IPS-NIHi11 (cell line): ENCODE results near the gene COL4A6.
A peak's percentile ranks its signal among the peaks of the same experiment; 100 is the strongest.

Experiments
- DNase-seq: peaks from one replicate; pipeline ENCODE4 v3.0.0; 2012; ENCODE audit warnings: mixed read lengths, low spot score

Gene COL4A6

DNA sequence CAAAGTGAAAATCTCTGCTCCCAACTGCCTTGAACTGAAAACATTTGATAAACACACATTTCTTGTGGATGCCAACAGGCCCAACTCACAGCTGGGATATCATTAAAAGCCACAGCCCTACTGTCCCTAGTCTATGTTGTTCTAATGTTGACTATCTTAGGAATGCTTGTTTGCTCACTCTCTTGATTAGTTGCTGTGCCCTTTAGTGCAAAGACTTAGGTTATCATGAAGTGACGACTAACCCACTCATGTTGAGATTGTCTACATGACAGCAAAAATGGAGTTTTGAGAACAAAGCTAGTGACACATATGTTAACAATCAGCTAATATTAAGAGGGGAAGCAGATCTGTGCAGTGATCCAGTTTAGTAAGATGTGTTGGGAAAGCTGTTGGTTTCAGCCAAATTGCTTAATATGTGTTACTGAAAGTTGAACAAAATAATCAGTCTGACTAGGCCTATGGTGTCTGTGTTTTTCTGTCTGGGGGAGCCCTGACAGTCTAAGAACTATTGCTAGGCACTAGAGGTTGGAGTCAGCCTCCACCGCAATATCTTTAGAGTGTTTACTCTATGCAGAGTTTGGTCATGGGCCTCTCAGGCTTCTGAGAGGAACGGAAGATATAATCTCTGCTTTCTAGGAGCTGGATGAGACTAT is 221.2 kb downstream of the COL4A6 start:
- DNase-seq = no peak

DNA sequence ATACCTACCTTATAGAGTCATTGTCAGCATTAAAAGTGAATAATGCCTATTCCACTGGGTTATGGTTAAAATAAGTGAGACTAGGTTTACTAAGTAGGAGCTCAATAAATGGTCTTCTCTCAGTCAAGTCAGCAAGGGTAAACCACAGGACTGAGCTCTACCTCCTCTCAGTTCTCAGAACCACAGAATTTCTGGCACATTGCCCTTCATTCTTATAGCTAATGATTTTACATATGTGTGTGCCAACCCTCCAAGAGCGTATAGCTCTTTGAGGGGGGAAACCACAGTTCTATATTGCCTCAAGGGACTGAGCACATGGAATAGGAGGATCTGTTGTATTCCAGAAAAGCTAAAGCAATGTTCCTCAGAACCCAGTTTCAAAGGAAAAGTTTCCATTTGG is 221.8 kb downstream of the COL4A6 start:
- DNase-seq = no peak

DNA sequence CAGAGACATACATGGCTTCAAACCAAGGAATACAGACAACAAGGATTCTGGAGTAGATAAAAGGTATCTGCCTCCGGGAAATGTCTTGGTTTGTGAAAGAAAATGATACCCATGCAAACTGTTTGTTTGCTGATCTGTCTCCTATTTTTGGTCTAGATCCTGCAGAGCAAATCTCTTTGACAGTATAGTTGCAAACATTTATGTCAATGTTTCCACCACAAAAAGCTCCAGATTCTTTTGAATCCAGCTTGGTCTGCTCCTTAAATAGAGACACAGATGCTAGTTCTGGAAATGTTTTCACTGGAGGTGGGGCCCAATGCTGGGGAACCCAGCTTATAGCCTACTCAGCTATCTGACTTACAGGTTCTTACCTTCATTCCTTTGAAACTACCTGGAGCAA is 226.9 kb downstream of the COL4A6 start:
- DNase-seq = no peak

DNA sequence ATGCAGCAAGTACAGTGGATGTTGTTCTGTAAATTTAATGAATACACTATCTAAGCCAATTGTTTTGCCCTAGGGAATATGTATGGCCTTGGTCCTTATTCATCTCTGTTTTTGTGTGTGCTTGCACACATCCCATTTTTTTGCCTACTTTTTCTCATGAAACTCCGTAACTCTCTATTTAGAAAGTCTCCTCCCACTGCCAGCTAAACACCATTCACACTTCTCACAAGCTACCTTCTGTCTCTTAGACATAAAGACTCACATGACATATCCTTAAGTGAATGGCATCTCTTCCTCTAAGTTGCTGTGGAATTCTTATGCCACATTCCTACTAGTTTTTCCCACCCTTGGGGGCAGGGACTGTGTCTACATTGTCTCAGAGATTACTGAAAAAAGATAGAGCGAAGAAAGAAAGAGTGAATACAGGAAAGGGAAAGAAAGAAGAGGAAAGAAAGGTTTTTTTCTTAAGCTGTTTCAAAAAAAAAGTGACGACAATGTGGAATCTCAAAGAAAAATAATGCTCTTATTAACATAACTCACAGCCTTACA is 229.1 kb downstream of the COL4A6 start:
- DNase-seq = no peak

DNA sequence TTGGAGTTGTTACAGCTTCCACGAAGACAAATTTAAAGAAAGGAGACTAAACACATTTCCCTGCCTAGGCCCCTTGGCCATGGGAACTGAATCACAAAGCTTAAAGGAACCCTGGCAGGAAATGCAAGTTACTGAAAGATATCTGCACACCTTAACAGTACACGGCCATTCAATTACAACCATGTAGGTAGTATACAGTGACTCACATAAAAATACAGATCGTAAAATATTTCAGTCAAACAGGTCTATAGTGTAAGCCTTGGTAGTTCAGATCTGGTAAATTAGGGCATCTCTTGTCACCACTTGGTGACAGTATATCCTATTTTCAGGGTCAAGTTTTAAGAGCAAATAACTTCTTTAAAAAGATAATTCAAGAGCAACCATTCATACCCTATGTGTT is 234.7 kb downstream of the COL4A6 start:
- no peak for DNase-seq

DNA sequence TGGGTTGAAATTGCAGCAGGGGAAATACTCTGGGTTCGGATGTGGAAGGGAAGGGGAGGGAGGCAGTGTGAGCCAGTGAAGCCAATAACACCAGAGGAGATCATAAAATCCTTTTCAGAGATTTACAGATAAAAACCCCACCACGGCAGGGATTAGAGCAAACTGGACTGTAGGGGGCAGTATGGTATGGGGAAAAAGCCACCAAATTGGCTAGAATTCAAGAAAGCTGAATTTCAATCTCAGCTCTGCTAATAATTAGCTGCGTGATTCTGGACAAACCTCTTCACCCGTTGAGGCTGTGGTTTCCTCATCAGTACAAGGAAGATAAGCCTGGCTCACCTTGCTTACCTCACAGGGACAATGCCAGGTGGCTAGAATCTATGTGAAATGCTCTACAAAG is 238.5 kb downstream of the COL4A6 start:
- peak; percentile 22 for DNase-seq

DNA sequence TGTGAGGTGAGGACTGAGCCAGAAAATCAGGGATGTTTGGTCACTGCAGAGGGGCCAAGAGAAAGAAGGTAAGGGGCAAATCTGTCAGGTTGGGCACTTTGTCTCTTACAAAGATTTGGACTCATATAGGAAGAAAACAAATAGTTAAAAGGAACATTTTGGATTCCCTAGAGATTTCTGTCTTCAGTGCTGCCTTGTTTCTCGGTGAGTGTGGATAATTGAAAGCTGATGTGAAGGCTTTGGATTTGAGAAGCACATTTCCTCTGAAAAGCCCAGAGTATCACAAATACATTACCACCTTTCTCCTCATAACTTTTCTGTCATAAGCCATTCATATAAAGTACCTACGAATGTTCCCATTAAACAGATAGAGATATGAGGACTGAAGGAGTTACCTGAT is 239.2 kb downstream of the COL4A6 start:
- no peak for DNase-seq

DNA sequence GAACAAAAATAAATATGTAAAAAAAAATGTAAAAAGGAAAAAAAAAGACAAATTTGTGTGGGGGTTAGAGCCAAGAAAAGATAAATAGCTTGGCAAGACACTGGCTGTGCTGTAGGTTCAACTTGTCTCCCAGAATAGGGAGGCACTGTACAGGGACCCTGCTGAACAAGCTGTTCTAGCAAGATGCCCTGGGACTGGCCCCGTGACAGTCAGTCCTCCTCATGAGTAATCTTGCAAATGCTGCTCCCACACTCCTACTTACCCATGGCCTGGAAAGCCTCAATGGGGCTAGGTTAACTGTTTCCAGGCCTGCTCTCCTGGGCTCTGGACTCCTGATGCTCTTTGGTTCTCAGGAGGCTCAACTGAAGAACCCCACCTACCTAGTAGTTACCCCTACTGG is 239.8 kb downstream of the COL4A6 start:
- no peak for DNase-seq

DNA sequence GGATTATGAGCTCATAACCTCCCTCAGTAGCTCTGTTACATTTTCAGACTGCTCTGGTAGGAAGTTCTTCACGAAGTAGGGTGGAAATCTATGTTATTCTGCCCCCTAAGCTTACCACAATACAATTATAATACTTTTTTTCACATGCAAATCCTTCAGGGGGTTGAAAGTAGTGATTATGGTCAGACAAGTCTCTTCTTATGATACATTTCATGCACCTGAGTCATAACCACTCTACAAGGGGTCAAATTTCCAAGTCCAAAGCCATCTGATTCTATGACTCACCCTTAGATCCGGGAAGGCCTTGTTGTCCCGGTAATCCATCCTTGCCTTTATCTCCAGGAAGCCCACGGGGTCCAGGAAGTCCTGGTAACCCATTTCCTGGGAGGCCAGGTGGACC is 251.4 kb downstream of the COL4A6 start:
- no peak for DNase-seq

DNA sequence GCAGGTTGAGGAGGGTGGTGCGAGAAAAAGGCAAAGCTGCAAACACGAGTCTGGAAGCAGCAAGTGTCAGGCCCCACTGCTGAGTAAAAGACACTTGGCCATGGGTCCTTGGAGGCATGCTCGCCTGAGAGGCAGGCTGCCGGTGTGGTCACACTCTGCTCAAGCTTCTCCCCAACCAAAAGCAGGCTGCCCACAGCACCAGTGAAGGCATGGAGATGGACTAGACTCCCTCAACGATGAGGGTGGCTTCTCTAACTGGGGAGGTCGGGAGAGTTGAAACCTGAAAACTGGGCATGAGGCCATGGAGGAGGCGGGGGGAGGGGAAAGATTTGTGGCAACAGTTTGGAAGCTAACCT is 260.1 kb downstream of the COL4A6 start:
- DNase-seq = no peak

DNA sequence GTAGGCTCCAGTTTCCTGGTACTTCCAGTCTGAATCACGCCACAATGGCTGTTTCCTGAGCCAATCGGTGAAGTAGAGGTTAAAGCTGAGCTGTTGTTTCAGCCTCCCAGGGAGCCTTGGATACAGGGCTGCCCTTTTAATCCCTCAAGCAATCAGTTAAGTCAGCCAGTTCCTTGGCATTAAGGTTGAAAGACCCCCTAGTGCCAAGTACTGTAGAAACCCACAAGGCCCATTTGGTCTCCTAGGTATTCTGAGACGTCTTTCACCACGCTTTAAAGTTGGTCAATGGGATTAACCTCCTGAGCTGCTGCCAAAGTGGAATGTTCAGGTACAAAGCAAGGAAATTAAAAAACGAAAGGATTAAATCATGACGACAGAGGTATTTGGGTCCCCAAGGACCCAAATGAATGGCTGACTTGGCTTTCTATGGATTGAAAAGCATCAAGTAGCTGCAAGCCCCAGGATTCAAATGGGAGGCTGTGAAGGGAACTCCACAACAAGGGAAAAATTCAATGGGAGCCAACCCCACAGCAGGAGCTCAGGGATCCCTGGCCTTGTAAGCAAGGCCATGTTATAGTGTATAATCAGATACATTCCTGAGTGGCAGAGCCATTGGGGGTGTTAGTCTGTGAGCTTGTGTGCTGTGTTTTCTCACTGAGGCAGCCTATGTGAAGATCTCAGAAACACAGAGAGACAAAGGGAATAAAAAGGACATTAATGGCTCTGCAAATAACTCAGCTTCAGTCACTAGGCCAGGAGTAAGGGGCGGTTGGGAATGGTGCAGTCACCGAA is 260.7 kb downstream of the COL4A6 start:
- DNase-seq = peak; percentile 26

DNA sequence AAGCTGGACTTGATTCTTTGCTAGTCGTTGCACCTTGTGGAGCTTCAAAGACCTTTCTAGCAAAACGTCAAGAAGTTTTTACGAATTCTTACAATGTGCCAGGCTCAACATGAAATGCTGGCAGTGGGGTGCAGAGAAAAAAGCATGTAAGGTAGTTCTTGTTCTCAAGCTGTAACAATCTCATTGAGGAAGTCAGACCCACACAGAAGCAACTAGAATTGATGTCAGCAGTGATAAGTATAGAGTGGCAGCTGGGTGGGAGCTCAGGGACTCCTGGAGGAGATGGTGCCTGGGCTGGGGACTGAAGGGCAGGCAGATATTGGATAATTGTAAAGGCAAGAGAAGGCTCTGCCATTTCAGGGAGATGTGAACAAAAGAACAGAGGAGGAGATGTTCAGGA is 264.3 kb downstream of the COL4A6 start:
- DNase-seq = no peak

DNA sequence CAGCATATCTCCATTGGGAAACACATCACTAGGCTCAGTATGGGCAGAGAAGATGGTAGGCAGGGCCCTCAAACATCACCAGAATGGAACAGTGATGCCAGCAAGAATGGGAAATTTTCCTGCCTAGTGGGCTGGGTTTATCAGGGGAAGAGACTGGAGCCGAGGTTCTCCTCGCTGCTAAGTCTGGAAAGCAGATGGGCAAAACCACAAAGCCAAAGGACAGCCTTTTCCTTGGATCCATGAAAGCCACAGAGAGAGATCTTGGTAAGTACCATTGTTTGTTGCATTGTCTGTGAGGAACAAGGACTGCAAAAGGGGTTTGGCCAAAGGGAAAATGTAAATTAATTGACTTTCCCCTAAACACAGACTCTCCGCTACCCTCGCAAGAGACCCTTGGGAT is 266.6 kb downstream of the COL4A6 start:
- DNase-seq = no peak

DNA sequence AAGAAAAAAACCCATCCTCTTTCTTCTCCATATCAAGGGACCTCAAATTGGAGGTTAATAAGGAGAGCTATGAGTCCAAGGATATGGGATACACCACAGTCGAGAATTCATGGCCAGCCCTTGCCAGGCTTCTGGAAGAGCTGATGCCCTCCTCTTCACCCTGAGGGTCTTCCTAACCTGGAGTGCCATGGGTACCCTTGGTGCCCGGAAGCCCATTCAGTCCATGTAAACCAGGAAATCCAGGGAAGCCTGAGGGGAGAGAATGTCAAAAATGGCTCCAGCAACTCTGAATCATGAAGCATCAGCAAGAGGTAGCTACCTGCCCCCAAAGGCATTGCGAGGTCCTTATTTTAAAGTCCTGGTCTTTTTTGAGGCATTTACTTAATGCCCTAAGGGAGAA is 268.5 kb downstream of the COL4A6 start:
- no peak for DNase-seq

DNA sequence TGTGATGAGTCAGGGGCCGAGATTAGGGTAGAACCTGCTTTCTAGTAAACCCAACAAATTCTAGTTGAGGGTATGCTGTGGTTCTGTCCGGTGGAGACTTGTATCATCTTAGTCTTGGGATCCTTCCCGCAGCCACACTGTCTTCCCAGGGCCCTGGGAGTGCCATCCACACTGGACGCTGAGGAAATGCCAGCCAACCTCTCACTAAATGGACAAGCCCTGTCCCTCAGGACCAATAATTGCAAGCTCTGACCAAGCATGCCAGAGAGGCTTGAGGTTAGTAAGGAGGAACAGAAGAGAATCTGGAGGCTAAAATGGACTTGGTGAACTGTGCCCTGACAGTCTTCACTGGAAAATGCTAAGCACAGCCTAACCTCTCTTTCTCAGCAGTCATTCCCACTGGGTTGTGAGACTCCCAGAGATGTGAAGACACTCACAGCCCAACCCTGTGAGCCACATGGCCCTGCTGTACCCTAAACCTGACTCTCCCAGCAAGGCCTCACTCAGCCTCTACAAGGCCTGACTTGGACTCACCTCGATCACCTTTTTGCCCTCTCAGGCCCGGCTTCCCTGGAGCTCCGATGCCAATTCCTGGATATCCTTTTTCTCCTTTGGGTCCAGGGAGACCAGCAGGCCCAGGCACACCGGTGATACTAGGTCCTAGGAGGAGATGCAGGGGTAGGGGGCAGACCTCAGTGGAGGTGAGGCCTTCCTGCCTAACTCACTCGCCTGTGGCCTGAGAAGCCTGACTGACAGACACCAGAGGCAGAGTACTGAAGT is 269.1 kb downstream of the COL4A6 start:
- DNase-seq = no peak

DNA sequence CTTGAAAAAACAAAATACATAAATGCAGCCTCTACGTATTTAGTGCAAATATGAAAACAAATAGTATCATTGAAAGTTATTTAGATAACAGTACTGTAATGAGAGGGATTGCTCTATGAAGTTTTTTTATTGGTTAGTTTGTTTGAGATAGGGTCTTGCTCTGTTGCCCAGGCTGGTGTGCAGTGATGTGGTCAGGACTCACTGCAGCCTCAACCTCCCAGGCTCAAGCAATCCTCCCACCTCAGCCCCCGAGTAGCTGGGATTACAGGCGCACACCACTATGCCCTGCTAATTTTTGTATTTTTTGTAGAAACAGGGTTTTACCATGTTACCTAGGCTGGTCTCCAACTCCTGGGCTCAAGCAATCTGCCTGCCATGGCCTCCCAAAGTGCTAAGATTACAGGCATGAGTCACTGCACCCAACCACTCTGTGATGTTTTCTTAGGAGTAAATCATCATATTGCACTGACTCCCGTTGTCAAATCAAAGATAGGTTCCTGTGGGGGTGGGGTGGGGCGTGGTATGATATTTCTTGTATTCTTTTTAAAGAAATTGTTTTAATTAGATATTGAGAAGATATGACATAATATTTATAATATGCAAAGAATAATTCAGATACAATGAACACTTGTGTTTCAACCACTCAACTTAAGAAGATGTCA is 270.9 kb downstream of the COL4A6 start:
- no peak for DNase-seq

DNA sequence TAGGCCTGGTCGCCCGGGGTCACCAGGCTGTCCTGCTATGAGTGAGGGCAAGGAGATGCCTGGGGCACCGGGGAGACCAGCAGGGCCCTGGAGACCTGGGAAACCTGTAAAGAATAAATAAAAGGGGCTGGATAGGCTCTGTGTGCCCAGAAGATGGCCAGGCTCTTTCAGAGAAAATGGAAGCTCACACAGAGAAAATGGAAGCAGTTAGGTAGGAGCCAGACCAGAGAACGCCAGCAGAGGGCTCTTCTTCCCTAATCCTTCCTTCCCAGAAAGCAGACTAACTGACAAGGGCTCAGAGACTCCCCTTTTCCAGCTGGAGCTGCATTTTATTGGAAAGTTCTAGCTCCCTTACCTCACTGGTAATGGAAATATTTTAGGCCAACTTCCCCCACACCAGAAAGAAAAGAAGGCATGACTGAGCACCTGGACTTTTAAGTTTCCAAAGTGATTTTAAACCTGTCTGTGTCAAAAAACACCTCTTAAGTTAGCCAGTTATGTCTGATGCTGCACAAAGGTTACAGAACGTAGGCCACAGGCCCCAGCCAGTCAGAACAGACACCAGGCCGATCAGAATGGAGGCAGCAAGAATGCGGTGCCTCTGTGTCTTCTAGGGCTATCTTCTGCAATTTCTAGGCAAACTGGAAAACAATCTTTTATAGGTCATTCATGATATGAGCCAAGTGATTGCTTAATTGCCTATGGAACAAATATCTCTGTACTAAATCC is 272.7 kb downstream of the COL4A6 start:
- peak; percentile 47 for DNase-seq

DNA sequence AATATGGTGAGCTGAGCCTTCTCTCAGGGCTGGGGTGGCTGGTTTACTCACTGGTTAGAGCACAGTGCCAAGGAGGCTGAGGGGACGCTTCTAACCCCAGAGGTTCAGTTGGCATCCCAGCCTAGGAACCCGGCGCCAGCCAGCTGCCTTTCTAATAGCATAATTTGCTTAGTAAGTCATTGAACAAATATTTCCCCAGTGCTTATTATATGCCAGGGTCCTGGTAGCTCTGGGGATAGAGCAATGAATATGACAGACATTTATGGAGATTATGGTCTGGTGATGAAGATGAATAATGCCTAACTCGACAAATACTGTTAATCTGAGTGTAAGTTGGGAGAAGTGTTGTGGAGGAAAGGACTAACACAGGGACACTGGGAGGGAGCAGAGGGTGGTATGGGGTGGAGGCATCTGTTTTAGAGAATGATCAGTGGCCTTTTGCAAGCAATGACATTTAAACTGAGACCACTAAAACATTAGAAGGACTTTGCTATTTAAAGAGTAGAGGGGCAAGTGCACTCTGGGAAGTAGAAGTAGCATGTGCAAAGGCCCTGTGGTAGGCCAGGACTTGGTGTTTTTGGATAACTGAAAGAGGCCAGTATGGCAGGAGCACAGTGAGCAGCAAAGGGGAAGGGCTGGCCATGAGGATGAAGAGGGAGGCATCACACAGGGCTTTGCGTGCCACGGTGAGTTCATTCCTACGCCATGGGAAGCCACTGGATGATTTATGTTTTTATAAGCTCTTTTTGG is 274.7 kb downstream of the COL4A6 start:
- DNase-seq = no peak

DNA sequence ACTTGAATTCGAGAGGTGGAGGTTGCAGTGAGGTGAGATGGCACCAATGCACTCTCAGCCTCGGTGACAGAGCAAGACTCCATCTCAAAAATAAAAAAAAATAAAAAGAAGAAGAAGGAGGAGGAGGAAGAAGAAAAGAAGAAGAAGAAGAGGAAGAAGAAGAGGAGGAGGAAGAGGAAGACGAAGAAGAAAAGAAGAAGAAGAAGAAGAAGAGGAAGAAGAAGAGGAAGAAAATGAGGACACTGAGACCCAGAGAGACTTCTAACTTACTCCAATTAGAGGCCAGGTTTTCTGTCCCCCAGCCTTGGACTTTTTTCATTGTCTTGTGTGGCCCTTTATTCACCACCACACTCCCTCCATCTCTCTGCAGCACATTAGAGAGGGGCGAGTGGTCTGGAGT is 276.0 kb downstream of the COL4A6 start:
- DNase-seq = no peak

DNA sequence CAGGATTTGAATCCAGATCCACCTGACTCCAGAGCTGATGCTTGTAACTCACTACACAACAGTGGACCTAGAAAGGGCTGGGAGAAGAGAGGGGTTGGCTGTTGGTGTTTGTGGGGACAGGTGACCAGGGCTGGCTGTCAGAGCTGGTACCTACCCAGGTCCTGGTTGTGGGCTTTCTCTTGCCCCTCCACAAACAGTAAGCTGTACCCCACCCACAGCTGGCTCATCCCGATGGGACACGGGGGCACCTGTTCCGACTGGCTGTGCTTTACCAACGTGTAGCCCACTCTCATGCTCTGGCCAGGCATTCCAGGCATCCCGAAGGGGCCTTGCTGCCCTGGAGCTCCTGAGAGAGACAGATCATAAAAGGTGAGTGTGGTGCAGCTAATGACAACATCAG is 277.9 kb downstream of the COL4A6 start:
- DNase-seq = no peak
